Prostate gland (tissue), 2 donors: ENCODE measurements around the gene CEBPG.

ENCODE experiments used
- POLR2A ChIP-seq: fragments of 450-650 bp; IDR thresholded peaks from one replicate; pipeline ENCODE4 v1.6.1; 2016; ENCODE audit warnings: antibody characterized with exemption, mild to moderate bottlenecking
- TF ChIP-seq, protein P1 (sequence below), 4 experiments: fragments of 200-600 bp in 2 of 4; fragments of 450-650 bp in 2 of 4; sonication (generic) in 2 of 4; IDR thresholded peaks; 1 replicate in 3 of 4; 2 replicates in 1 of 4; pipeline ENCODE4 v1.5.1; 2016 to 2019; ENCODE audit warnings: antibody characterized with exemption in 4 of 4, mild to moderate bottlenecking in 2 of 4, moderate library complexity in 2 of 4

DNA sequence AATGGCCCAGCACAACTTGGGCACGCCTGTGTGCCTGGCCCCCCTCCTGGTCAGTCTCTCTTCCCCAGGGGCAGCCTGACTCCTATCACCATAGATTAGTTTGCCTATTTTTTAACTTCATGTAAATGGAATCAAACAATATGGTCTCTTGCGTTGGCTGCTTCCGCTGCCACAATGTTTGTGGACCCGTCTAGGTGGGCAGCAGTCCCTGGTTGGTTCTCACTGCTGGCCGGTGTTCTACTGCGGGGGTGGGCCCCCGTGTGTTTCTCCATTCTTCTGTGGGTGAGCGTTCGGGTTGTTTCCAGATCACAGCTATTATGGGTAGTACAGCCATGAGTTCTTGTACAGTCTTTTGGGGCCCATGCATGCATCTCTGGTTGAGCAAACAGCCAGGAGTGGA lies 47.3 kb downstream of the CEBPG start:
- TF ChIP-seq, protein P1, sequence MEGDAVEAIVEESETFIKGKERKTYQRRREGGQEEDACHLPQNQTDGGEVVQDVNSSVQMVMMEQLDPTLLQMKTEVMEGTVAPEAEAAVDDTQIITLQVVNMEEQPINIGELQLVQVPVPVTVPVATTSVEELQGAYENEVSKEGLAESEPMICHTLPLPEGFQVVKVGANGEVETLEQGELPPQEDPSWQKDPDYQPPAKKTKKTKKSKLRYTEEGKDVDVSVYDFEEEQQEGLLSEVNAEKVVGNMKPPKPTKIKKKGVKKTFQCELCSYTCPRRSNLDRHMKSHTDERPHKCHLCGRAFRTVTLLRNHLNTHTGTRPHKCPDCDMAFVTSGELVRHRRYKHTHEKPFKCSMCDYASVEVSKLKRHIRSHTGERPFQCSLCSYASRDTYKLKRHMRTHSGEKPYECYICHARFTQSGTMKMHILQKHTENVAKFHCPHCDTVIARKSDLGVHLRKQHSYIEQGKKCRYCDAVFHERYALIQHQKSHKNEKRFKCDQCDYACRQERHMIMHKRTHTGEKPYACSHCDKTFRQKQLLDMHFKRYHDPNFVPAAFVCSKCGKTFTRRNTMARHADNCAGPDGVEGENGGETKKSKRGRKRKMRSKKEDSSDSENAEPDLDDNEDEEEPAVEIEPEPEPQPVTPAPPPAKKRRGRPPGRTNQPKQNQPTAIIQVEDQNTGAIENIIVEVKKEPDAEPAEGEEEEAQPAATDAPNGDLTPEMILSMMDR (IDR thresholded peaks at IDR 0.05), result no peak
- TF ChIP-seq POLR2A, result no peak
